Stimulated activated naive B cell treated with anti-CD40 and anti-IgM and Interleukin-4, amounts not matched to agents 10 μg/mL and 1 μg/mL and 100 μg/mL, for 72 hours (primary cell): ENCODE results near the gene CPD.

Experiments
- ATAC-seq, 2 donors: fragments of 150-1000 bp; cut with Tn5 transposase; replicated peaks; 2 replicates each; pipeline ENCODE4 v1.10.0; 2021; ENCODE audit warnings: moderate library complexity in 1 of 2
- DNase-seq: peaks from one replicate; pipeline ENCODE4 v3.0.0; 2021
- H3K27ac Mint-ChIP-seq: one replicate; pipeline ENCODE4 v1.8.0; 2022; ENCODE audit warnings: mild to moderate bottlenecking, mixed read lengths
- H3K27me3 Mint-ChIP-seq, 2 donors: one replicate each; pipeline ENCODE4 v1.8.0; 2022; ENCODE audit warnings: mixed read lengths in 2 of 2
- H3K36me3 Mint-ChIP-seq, 2 donors: one replicate each; pipeline ENCODE4 v1.8.0; 2022; ENCODE audit warnings: mixed read lengths in 2 of 2, mild to moderate bottlenecking in 1 of 2
- H3K4me1 Mint-ChIP-seq, 2 donors: one replicate each; pipeline ENCODE4 v1.8.0; 2022; ENCODE audit warnings: mixed read lengths in 2 of 2, mild to moderate bottlenecking in 1 of 2
- H3K4me3 Mint-ChIP-seq, 2 donors: one replicate each; pipeline ENCODE4 v1.8.0; 2022; ENCODE audit warnings: mild to moderate bottlenecking in 2 of 2, mixed read lengths in 2 of 2, moderate library complexity in 1 of 2
- H3K9me3 Mint-ChIP-seq, 2 donors: one replicate each; pipeline ENCODE4 v1.8.0; 2022; ENCODE audit warnings: mixed read lengths in 2 of 2, mild to moderate bottlenecking in 1 of 2

The CPD gene

DNA sequence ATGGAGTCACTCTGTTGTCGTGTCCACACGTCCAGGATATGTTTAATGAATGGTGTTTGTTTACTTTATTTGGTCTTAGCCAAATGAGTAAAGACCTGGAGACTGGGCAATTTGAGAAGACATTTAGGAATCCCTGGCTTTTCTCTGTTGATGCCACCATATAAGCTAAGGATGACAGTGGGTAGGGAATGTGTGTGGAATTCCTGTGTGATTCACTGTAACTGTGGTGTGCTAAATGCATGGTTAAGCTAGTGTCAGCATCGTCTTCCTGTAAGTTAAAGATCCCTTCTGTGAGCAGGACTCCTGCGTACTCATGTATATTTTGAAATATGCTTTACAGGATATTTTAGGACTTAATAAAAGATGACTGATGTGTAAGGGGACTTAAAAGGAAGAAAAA is 124.8 kb downstream of the CPD start:
- H3K27ac Mint-ChIP-seq = no peak overlapping the region
- no peaks in the 10 kb centered on the region for H3K27me3 Mint-ChIP-seq
- H3K4me3 Mint-ChIP-seq = no peak overlapping the region
- no peaks in the 10 kb centered on the region for H3K9me3 Mint-ChIP-seq
- H3K36me3 Mint-ChIP-seq = peaks cover 42 to 46% of the 10 kb centered on the region in 2 donors
- DNase-seq = no peak
- ATAC-seq = no peak
- H3K4me1 Mint-ChIP-seq = no peaks in the 10 kb centered on the region

- DNase-seq (no peak), ATAC-seq (no peak)
- H3K27me3 Mint-ChIP-seq = no peaks in the 10 kb centered on the region
- no peak overlapping the region for H3K4me3 Mint-ChIP-seq
- H3K27ac Mint-ChIP-seq = peak overlapping the region; percentile 37
- H3K36me3 Mint-ChIP-seq = peaks cover 30 to 33% of the 10 kb centered on the region in 2 donors
- H3K9me3 Mint-ChIP-seq = no peaks in the 10 kb centered on the region
- no peaks in the 10 kb centered on the region for H3K4me1 Mint-ChIP-seq
These were observed 127.2 kb downstream of the CPD start for GRCh38 chr17:30505868-30506417.

DNA sequence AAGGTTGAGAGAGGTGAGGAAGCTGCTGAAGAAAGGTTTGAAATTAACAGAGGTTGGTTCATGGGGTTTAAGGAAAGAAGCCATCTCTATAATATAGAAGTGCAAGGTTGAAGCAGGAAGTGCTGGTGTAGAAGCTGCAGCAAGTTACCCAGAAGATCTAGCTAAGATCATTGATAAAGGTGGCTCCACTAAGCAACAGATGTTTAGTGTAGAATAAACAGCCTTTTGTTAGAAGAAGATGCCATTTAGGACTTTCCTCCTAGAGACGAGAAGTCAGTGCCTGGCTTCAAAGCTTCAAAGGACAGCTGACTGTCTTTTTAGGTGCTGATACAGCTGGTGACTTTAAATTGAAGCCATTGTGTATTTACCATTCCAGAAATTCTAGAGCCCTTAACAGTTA is 127.8 kb downstream of the CPD start:
- H3K4me1 Mint-ChIP-seq = no peaks in the 10 kb centered on the region
- no peak overlapping the region for H3K27ac Mint-ChIP-seq
- no peak overlapping the region for H3K4me3 Mint-ChIP-seq
- H3K9me3 Mint-ChIP-seq = no peaks in the 10 kb centered on the region
- peaks cover 26 to 30% of the 10 kb centered on the region in 2 donors for H3K36me3 Mint-ChIP-seq
- no peaks in the 10 kb centered on the region for H3K27me3 Mint-ChIP-seq
- ATAC-seq (no peak), DNase-seq (no peak)

DNA sequence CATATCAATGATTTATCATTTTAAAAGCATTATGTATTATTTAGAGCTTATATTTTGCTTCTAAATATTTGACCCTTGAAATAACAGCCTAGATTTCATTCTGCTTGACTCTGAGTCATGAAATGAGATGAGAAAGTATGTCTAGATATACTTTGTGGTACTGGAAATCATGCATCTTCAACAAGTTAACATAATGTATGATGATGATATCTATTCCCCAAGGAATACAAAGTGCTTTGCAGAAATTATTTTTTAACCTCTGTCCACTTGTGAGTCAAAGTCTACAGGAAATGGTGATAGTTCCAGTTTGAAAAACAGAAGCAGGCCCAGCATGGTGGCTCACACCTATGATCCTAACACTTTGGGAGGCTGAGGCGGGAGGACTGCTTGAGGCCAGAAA is 134.6 kb downstream of the CPD start:
- DNase-seq (no peak), ATAC-seq (no peak)
- Mint-ChIP-seq H3K4me3 (no peak overlapping the region), H3K9me3 (no peaks in the 10 kb centered on the region), H3K36me3 (peaks cover 23 to 33% of the 10 kb centered on the region in 2 donors), H3K27ac (no peak overlapping the region), H3K4me1 (peaks cover 2 to 8% of the 10 kb centered on the region in 2 donors), H3K27me3 (no peaks in the 10 kb centered on the region)

DNA sequence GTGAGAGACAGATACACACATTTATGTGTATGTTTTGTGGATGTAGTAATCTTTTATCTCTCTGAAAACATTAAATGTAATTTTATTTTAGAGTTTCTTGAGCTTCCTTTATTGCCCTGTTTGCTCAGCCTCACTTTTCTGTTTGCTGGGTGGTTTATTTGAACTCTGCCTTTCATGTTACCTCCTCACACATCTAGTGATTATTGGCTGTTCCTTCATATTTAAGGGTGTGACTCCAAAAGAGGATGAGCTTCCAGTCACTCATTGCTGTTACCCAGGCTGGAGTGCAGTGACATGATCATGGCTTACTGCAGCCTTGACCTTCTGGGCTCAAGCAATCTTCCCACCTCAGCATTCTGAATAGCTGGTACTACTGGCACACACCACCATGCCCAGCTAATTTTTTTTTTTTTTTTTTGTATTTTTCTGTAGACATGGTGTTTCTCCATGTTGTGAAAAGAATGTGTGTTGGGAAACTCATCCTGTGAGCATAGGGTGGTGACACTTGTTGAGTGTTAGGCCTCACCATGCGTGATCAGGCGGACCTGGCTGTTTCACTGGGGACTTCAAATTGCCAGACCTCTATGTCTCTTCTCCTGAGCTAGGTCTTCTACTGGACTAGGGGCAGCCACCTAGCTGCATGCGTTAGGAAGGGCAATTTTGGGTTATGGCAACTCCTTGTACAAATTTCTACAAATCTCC is 136.3 kb downstream of the CPD start:
- DNase-seq = no peak
- H3K4me1 Mint-ChIP-seq = peaks cover 2 to 8% of the 10 kb centered on the region in 2 donors
- H3K9me3 Mint-ChIP-seq = no peaks in the 10 kb centered on the region
- H3K4me3 Mint-ChIP-seq = no peak overlapping the region
- no peaks in the 10 kb centered on the region for H3K27me3 Mint-ChIP-seq
- H3K36me3 Mint-ChIP-seq = peaks cover 25 to 37% of the 10 kb centered on the region in 2 donors
- H3K27ac Mint-ChIP-seq = no peak overlapping the region
- no peak for ATAC-seq

GRCh38 chr17:30517786-30518185 is 139.1 kb downstream of the CPD start:
- Mint-ChIP-seq H3K27me3 (no peaks in the 10 kb centered on the region), H3K4me1 (peaks cover 2 to 8% of the 10 kb centered on the region in 2 donors), H3K36me3 (peaks cover 38 to 49% of the 10 kb centered on the region in 2 donors), H3K27ac (no peak overlapping the region), H3K4me3 (no peak overlapping the region), H3K9me3 (no peaks in the 10 kb centered on the region)
- no peak for ATAC-seq
- DNase-seq = no peak

GRCh38 chr17:30519166-30519565 is 140.4 kb downstream of the CPD start:
- Mint-ChIP-seq H3K9me3 (no peaks in the 10 kb centered on the region), H3K27ac (no peak overlapping the region), H3K27me3 (no peaks in the 10 kb centered on the region), H3K36me3 (peaks cover 42 to 53% of the 10 kb centered on the region in 2 donors), H3K4me3 (no peak overlapping the region), H3K4me1 (peaks cover 2 to 8% of the 10 kb centered on the region in 2 donors)
- DNase-seq (no peak), ATAC-seq (no peak)
